GM18502 (cell line): Measurements from ENCODE around the gene SLC15A4.
A peak's percentile ranks its signal among the peaks of the same experiment; 100 is the strongest.
"Not testable (repeated sequence)": the region's sequence is repeated elsewhere in the genome, so short reads cannot be mapped to it uniquely, and the experiment has no call there.

Experiments
- ATAC-seq: cut with Tn5 transposase; IDR thresholded peaks from one replicate; pipeline ENCODE4 v1.9.1; 2021; ENCODE audit warnings: mild to moderate bottlenecking; ENCODE audit not compliant: unreplicated experiment, poor library complexity

Gene SLC15A4

DNA sequence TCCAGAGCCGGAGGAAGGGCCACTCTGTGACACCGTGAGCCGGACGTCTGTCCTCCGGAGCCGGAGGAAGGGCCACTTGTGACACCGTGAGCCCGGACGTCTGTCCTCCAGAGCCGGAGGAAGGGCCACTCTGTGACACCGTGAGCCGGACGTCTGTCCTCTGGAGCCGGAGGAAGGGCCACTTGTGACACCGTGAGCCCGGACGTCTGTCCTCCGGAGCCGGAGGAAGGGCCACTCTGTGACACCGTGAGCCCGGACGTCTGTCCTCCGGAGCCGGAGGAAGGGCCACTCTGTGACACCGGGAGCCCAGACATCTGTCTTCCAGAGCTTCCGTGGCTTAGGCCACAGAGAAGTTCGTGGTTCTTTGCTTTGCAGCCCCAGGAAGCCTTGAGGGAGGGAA is 22.9 kb upstream of the SLC15A4 start:
- not testable (repeated sequence) for ATAC-seq

- ATAC-seq = no peak
Observed at GRCh38 chr12:128844031-128844635, 20.4 kb upstream of the SLC15A4 start.

GRCh38 chr12:128843538-128843937 is 19.8 kb upstream of the SLC15A4 start:
- no peak for ATAC-seq

- no peak for ATAC-seq
Observed at GRCh38 chr12:128842579-128842978, 18.8 kb upstream of the SLC15A4 start.

GRCh38 chr12:128840862-128841468 is 17.2 kb upstream of the SLC15A4 start:
- ATAC-seq = peak; percentile 86

DNA sequence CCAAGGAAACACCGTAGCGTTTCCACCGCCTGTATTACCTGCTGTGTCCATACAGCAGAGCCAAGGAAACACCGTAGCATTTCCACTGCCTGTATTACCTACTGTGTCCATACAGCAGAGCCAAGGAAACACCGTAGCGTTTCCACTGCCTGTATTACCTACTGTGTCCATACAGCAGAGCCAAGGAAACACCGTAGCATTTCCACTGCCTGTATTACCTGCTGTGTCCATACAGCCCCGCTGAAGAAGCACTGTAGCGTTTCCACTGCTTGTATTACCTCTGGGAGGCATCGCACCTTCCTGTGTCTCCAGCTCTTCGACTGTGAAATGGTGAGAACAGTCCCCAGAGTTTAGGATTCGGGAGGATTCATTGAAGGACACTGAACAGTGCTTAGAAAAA is 16.1 kb upstream of the SLC15A4 start:
- ATAC-seq = not testable (repeated sequence)

DNA sequence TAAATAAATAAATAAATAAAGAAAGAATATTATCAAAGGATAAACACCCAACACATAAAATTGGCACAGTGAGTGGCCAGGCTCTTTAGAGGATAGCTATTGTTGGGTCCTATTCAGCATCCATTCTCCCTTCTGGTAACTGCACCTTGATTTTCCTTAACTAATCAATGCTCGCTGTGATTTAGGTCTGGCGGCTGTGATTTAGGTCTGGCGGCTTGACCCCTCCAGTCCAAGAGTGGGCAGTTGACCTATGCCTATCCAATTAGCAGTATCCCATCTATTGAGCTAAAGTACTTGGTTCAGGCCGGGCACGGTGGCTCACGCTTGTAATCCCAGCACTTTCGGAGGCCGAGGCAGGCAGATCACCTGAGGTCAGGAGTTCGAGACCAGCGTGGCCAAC is 9.7 kb upstream of the SLC15A4 start:
- no peak for ATAC-seq

DNA sequence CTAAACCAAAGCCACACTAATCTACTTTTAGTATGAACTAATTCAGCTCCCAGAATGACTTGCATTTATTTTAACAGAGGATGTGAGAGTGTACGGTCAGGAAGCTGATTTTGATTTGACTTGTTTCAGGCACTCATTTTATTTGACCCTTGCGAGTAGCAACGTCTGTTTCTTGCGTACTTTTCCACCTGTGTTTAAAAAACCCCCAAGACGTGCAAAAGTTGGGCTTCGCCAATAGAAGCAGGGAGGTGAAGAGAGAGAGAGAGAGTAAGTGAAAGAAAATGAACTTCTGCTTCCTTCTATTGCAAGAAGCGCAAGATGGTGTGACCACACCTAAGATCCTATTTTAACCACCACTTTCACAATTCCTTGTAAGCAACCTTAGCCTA is 6.7 kb upstream of the SLC15A4 start:
- peak; percentile 63 for ATAC-seq

GRCh38 chr12:128829861-128830504 is 6.2 kb upstream of the SLC15A4 start:
- peak; percentile 88 for ATAC-seq

- ATAC-seq = no peak
Observed at GRCh38 chr12:128827724-128828123, 4.0 kb upstream of the SLC15A4 start.

DNA sequence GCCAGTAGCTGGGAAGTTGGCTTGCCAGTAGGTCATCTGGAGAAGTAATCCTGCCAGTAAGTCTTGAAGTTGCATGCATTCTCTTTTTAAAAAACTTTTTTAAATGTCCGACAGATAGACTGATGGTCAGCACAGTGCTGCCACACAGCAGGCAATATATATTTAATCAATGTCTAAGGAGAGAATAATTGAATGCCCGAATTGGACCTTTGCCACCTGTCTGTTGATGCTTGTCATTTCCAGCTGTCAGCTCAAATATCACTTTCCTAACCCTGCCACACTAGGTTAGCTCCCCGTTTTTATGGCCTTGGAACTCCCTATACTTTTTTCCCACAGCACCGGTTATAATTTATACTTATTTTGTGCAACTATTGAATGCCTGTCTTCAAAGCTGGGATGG is 2.1 kb upstream of the SLC15A4 start:
- no peak for ATAC-seq

GRCh38 chr12:128823216-128823915 is 392 bp downstream of the SLC15A4 start:
- peak; percentile 30 for ATAC-seq

GRCh38 chr12:128820723-128821432 is 2.9 kb downstream of the SLC15A4 start:
- ATAC-seq = peak; percentile 57

GRCh38 chr12:128820253-128820652 is 3.5 kb downstream of the SLC15A4 start:
- no peak for ATAC-seq

- no peak for ATAC-seq
Observed at GRCh38 chr12:128819293-128820144, 4.2 kb downstream of the SLC15A4 start.

DNA sequence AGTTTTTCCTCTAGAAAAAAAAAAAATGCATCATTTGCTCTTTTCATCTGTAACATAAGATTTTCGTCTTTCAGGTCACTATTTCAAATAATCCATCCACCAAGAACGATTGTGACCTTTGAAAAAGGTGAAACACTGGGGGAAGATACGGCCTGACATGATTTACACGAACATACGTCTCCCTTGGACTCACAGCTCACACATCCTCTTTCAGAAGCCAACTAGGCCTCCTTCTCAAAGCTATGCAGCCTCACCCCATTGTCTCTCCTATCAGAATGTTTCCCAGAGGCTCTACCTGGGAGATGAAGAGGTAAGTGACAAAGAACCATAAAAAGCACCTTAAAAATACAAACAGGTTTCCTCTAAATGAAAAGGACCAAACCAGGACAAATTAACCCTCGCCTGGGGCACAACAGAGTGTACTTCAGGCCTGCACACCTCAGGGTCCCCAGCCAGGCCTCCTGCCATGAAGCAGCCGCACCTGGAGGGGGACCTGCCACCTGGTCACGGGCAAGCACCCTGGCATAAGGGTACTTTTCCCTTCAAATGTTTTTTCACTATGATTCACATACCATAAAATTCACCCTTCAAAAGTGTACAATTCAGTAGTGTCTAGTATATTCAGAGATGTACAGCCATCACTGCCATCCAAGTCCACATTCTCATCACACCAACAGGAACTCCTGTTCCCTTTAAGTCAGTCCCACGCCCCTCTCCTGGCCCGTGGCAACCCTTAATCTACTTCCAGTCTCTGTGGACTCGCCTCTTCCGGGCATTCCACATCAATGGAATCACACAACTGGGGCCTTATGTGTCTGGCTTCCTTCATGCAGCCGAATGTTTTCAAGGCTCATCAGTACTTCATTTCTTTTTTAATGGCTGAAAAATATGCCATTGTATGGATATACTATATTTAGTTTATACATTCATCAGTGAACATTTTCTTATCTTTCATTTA is 5.4 kb downstream of the SLC15A4 start:
- peak; percentile 47 for ATAC-seq

DNA sequence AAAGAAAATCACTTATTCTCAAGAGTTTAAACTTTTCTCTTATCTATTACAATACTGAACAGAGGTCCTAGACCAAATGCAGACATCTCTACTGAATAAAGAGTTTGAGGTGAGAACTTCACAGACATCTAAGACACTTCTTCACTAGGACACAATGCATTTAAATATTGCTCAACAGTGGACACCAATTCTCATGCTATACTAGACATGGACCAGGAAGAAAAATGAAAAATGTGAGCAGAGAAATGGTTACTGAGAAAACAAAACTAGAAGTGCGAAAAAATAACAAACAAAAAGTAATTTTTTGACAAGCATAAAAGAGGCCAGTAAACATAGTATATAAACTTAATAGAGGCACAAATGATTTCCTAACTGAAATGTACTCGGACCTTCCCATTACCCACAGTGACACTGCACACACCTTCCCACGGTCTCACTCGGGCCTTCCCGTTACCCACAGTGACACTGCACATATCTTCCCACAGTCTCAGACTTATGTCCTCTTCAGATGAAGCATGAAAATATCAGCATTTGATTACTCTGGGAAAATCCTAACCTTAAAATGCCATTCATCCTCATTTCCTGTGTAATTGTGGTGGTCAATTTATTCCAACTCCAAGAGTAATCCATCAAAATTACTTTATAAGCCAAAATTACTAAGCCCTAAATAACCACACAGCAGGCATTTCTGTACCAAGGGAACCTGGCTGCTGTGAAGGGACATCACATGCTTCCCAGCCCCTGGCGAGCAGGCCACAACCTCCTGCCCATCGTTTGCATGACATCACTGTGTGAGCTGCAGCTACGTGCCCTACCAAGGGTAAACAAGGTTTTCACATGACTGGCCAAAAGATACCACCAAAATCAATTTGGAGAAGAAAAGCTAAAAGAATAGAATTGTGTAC is 6.4 kb downstream of the SLC15A4 start:
- ATAC-seq = peak; percentile 46

GRCh38 chr12:128816643-128816920 is 7.2 kb downstream of the SLC15A4 start:
- no peak for ATAC-seq
